Measurements from ENCODE around the gene ZNF593OS.

Gene ZNF593OS

GRCh38 chr1:26126321-26127084, 45.1 kb downstream of the ZNF593OS start:
- DNase-seq (ENCODE audit: low read depth, low spot score): no peak

DNA sequence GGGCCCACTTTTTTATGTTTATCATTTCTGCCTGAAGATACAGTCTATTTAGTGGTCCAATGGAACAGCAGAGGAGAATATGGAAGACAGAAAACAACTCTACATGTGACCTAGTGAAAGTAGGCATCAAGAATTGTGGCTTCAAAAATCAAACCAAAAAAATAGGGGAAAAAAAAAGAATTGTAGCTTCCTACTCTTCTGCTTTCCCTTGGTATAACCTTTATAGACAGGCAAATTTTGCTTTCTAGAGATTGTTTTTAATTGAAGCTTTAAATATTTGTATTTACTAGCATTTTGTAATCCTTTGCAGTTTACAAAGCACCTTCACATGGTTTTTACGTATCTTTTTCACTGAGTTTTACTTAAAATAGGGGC, 45.7 kb downstream of the ZNF593OS start:
- no peak for DNase-seq (ENCODE audit: low read depth, low spot score)

GRCh38 chr1:26125382-26125781, 46.2 kb downstream of the ZNF593OS start:
- DNase-seq (ENCODE audit: low read depth, low spot score): no peak

DNA sequence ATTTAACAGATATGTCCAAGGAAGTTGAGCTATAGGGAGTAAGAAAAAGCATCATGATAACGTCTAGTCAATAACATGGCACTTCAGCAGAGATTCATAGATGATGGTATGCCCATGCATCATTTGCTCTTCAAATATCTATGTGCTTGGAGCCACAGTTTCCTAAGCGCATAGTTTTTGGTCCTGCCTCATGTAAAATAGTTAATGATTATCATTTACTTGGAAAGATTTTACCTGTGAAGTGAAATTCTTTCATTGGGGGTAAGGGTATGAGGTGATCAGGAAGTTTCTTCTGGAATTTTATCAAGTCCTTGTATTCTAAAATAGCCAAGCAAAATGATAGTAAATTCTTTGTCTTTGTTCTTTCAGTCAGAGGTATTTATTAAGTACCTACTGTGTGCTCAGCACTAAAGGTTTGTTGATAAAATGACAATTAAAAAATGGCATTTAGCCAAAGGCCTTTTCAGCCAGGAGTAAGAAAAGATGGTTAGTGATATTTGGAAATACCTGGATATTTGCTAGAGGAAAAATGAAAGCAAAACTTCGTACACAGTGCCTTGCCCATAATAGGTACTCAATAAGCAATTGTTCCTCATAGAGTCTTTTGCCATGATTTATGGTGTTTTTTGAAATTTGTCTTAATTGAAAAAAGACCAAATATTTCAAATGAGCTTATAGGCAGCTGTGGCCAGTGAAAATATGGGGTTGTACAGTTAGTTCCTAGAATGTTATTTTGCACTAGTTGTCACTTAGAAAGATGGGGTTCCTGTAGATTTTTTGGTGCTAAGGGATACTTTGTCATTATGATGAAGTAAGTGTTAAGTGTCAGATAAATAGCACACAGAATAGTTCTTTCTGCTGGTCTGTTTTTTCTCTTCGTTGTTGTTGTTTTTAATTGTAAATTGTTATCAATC, 47.0 kb downstream of the ZNF593OS start:
- no peak for DNase-seq (ENCODE audit: low read depth, low spot score)

DNA sequence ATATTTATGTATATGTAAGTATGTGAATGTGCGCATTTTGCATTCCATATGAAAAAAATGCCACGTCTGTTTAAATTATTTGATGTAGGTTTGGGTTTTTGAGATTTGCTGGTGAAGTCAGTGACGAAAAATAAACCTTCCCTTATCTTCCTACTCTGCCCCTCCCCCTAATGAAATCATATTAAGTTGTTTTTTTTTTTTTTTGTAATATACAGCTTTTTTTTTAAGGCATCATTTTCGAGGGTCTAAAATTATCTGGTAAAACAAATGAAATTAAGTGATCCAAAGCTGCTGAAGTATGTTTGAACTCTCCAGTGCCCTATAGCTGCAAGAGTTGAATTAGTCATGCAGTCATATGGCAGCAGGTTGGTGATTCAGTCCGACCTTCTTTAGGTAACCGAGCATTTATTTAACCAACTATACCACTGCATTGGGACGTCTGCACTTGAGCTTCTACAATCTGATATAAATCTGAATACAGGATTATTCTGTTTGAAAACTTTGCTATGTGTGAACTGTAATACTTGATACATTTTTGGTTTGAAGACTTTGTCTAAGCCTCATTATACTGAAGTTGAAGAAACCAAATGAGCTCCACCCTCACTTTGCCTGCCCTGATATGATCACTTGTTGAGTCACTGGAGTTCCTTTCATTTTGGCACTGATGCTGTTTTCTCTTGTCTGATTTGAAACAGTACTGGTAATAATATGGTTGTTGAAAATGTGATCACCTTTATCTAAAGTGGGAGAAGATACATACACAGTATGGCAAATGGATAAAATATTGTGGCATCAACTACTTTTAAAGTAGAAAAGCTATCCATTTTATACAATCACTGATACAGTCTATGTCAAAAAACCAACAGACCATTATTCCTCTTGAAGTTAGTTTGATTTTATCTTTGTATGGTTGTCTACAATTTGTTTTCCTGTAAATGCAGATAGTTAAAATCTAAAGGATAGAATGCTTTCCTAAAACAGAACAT, 48.4 kb downstream of the ZNF593OS start:
- no peak for DNase-seq (ENCODE audit: low read depth, low spot score)

GRCh38 chr1:26121854-26122773, 49.5 kb downstream of the ZNF593OS start:
- DNase-seq (ENCODE audit: low read depth, low spot score): no peak

- DNase-seq (ENCODE audit: low read depth, low spot score): no peak
Measured at GRCh38 chr1:26119892-26120608, 51.6 kb downstream of the ZNF593OS start.
